HG03060 (cell line): ENCODE results near the gene CYP26B1.

Experiments
- ATAC-seq: cut with Tn5 transposase; IDR thresholded peaks from one replicate; pipeline ENCODE4 v1.9.1; 2021; ENCODE audit warnings: low read depth, moderate number of reproducible peaks; ENCODE audit not compliant: unreplicated experiment

Gene CYP26B1

GRCh38 chr2:72155151-72155550 is 7.5 kb upstream of the CYP26B1 start:
- no peak for ATAC-seq

- no peak for ATAC-seq
Measured at GRCh38 chr2:72154386-72154975, 6.8 kb upstream of the CYP26B1 start.

GRCh38 chr2:72153924-72154323 is 6.3 kb upstream of the CYP26B1 start:
- ATAC-seq: no peak

GRCh38 chr2:72153026-72153791 is 5.5 kb upstream of the CYP26B1 start:
- ATAC-seq: no peak

DNA sequence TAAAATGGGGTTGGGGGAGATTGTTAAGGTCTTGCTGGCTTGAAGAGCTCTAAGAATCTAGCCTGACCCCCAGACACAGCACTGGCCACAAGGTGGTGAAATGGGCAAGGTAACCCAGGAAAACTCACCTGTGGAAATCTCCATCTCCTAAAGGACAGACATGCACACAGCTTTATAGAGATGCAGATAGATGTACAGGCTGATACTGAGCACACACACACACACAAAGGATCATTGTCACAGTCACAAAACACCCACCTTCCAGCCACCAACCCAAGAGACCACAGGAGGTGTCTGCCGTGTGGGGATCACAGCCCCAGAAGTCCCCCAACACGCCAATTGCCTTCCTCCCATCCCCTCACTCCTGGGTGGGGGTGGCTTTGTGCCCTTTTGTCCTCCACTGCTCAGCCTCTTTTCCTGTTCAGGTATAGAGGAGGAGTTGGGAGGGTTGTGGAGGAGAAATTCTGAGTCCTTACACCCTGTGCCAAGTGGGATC is 3.2 kb upstream of the CYP26B1 start:
- ATAC-seq: no peak

DNA sequence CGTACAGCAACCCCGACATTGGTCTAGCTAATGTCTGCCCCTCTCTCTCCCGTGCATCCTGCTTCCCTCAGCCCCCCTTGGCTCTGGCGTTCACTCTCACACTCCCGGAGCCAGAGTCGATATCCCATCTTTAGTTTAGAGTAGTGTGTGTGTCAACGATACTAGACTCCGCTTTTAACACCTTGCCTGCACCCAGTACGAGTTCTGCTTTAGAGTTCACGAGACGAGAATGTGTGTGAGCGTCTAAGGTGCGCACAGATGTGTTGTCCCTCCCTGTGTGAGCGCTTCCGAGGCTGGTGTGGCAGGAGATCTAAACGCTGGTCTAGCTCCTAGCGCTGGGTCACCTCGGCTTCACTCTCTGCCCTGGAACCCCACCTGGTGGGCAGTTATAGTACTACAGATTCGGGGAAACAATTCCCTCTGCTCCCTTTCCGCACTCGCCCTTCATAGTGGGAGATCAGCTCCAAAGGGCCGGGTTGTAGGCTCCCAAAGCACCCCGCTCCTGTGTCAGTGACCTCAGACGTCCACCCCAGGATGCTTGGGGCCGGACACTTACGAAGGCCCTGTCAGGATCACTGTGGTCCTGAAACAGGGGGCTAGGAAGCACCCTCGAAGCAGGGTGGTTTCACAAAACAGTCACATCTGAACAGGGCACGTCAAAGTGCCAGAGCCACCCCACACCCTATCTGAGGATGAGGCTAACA is 2.6 kb upstream of the CYP26B1 start:
- no peak for ATAC-seq

GRCh38 chr2:72149556-72150156 is 2.0 kb upstream of the CYP26B1 start:
- ATAC-seq: no peak

DNA sequence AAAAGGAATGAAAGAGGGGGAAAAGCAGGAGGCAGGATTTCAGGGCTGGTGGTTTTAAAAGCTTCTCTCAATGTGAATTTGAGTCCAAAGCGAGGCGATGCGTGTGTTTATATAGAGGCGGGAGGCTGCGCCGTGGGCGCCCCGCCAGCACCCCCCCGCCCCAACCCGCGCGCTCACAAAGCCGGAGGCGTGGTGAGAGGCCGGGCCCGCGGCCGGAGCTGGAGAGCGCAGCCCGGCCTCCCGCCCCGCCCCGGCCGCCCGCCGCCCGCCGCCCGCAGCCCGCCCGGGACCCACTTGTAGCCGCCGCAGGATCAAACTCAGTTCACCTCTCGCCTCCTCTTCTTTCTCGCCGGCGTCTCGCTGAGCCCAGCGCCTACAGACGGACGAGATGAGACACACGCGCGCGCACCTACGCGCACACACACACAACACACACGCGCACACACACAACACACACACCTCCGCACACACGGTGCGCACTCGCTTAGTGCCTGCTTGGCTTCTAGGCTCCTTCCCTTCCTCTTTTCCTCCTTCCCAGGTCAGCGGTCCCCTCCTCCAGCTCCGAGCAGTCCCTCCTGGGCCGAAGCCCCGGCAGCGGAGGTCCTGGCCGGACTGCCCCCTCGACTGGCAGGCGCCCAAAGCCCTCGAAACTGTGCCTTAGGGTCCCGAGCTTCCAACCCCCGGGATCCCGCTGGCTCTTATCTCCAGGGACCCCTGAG is 1.3 kb upstream of the CYP26B1 start:
- ATAC-seq: no peak

DNA sequence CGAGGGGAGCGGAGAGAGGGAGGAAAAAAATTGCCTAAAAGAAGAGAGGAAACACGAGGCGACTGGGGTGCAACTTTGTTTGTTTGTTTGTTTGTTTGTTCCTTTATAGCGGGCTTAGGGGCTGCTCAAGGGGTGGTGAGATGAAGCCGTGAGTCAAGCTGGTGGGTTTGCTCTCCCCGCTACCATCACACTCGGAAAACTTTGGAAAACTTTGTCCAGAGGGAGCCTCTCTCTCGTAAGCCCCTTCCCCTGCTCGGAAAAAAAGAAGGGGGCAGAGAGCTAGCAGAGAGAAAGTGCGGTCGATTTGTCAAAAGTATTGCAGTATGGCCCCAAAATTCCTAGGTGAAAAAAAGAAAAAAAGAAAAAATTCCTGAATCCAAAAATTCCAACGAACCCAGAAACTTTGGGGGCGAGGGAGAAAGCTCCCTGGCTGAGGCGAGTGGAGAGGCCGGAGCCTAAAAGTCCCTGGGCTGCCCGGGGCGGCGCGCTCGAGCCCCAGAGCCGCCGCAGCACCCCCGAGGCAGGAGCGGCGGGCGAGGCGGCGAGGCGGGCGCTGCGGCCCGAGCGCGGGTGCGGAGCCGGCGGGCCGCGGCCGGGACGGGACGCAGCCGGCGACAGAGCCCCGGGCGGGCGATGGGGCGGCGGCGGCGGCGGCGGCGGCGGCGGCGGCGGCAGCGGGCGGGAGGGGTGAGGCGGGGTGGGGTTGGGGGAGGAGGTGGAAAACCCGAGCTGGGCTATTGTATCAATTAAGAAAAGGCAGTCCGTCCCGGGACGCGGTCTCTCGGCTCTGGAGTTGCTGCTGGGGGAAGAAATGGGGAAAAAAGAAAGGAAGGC is 558 bp upstream of the CYP26B1 start:
- no peak for ATAC-seq

- no peak for ATAC-seq
Measured at GRCh38 chr2:72146347-72147302, 1.0 kb downstream of the CYP26B1 start.

DNA sequence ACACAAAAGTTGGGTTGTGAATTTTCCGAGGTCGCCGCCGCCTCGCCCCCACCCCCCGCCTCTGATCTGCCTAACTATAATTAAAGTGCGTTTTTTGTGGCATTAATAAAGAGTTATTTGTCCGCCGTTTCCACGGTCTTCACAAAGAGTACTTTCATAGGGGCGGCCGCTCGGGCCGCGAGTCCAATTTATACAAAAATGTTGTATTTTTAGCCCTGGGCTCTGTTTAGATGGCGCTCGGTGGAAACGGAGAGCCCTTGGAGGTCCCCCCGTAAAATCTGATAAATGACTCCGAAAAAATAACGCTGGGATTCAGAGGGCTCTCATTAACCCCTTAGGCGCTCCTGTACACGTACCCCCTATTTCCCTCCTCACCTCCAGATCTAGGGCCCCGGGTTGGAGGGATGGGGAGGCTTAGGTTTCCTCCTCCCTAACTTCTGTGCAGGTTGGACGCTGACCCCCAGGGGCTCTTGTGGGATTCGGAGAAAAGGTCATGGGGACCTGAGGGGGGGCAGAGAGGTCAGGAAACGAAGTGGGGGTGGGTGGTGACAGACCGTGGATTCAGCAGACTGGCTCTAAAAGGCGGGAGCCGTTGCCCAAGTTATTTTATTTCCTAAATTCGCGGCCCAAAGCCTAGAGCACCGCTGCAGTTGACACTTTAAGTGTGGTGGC is 1.9 kb downstream of the CYP26B1 start:
- no peak for ATAC-seq

GRCh38 chr2:72145289-72145657 is 2.4 kb downstream of the CYP26B1 start:
- no peak for ATAC-seq

- ATAC-seq: no peak
Measured at GRCh38 chr2:72144632-72145288, 2.9 kb downstream of the CYP26B1 start.

DNA sequence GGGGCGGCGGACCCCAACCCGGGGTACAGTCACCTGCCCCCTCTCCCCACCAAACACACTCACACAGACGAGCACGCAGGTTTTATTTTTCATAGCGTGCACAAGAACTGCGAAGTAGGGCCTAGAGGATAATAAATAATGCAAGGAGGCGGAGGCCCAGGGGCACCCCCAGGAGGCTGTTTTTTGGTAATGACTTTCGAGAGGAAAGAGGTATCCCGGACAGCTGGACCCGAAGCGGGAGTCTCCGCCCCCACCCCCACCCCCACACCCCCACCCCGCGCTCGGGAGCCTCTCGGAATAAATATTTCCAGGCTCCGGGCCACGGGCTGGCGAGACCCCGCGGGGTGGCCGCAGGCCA is 3.4 kb downstream of the CYP26B1 start:
- ATAC-seq: no peak

DNA sequence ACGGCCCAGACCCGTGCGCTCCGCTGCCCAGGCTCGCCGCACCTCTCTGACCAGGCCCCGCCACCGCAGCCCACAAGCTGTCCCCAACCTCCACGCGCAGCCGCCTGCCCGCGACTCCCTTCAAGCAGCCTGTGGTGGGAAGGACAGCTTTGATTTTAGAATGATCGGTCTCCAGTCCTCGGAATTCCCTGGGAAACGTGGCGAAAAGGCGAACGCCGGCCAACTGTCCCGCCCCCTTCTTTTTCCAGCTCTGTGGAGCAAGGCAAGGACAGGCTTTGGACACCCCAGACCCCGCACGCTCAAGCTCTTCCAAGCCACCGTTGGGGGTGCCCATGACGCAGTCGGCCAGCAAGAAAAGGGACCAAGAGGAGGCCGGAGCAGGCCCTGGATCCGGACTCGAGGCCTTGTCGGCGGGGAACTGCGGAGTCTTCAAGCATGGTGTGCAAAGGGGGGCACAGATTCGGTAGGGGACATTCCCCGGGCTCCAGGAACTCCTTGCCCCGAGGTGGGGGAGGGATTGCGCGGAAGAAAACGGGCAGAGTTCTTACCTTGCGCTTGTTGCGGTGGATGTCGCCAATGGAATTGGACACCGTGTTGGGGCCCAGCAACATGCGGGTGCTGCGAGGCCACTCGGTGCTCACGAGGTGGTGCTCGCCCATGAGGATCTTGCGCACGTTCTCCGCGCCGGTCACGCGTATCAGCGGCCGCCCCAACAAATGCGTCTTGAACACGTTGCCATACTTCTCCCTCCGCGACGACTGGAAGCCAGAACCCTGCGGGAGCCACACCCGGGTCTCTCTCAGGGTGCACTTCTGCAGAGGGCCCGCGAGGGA is 4.0 kb downstream of the CYP26B1 start:
- ATAC-seq: no peak

DNA sequence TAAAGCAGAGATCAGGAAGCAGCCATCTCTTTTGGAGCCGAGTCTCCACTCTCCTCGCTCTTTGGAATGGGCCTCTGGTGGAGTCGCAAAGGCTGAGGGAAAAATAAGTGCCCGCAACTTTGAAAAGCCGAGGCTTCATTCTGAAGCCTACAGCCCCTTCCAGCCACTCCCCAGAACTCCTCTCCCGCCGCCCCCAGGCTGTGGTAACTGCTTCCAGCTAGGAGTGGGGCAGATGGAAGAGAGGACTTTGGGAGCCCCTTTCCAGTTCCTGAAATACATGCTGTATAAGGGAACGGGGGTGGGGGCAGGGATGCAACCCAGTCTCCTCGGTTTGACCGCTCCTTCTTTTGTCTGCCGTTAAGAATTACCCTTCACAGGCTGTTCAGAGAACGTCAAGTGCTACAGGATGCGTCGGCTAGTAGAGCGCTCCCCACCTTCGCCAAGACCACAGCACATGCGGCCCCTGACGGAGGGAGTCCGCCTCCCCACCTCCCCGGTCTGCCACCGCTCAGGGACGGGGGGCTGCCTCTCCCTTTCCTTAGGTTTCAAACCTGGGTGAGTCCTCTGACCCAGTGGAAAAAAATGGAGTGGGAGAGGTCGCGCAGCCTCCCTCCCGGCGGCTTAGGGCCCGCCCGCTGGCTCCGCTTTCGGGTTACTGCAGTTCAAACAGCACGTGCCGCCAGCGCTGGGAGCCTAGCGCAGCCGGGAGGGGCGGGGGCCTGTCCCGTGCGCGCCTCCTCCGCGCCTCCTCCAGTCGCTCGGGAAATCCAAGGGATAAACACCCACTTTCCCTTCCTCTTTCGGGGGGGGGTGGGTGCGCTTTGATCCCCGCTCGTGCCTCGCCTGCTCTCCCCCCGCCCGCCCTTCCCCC is 4.9 kb downstream of the CYP26B1 start:
- no peak for ATAC-seq
